DND-41 (cell line): ENCODE results near the gene MSI2.

ENCODE experiments used
- ATAC-seq: fragments of 200-7000 bp; cut with Tn5 transposase; 3 replicates; pipeline ENCODE4 v1.9.1; 2021; ENCODE audit warnings: low read depth; ENCODE audit not compliant: insufficient read depth
- DNase-seq: peaks from one replicate; pipeline ENCODE4 v3.0.0-alpha.2; 2020
- H2AFZ ChIP-seq: 2 replicates; pipeline ENCODE4 v1.6.0; 2012; ENCODE audit warnings: low read depth, low read length
- H3K27ac ChIP-seq: 2 replicates; pipeline ENCODE4 v1.5.1; 2012; ENCODE audit warnings: low read length, inconsistent platforms
- H3K27me3 ChIP-seq: fragments of 200-600 bp; sonication (generic); 2 replicates; pipeline ENCODE4 v1.6.0; 2012; ENCODE audit warnings: low read length, mild to moderate bottlenecking, inconsistent platforms; ENCODE audit not compliant: insufficient read depth, poor library complexity
- H3K36me3 ChIP-seq: 2 replicates; pipeline ENCODE4 v1.5.1; 2012; ENCODE audit warnings: low read length, inconsistent platforms; ENCODE audit not compliant: insufficient read depth
- H3K4me1 ChIP-seq: 2 replicates; pipeline ENCODE4 v1.5.1; 2012; ENCODE audit warnings: mild to moderate bottlenecking, low read length; ENCODE audit not compliant: insufficient read depth
- H3K4me2 ChIP-seq: 2 replicates; pipeline ENCODE4 v1.6.0; 2012; ENCODE audit warnings: mild to moderate bottlenecking, moderate library complexity, low read length, inconsistent platforms; ENCODE audit not compliant: insufficient read depth
- H3K4me3 ChIP-seq, 2 experiments: fragments of 200-600 bp in 1 of 2; shearing (Covaris generic) in 1 of 2; 2 replicates each; pipeline ENCODE4 v1.5.1; 2012 to 2016; ENCODE audit warnings: inconsistent platforms in 2 of 2, low read length in 2 of 2, mild to moderate bottlenecking in 2 of 2, low read depth in 1 of 2, moderate library complexity in 1 of 2
- H3K79me2 ChIP-seq: 2 replicates; pipeline ENCODE4 v1.6.0; 2012; ENCODE audit warnings: low read length, inconsistent platforms; ENCODE audit not compliant: insufficient read depth
- H3K9ac ChIP-seq: 2 replicates; pipeline ENCODE4 v1.6.0; 2012; ENCODE audit warnings: low read depth, mild to moderate bottlenecking, inconsistent platforms, low read length, moderate library complexity
- H3K9me3 ChIP-seq: 2 replicates; pipeline ENCODE4 v1.5.1; 2012; ENCODE audit warnings: low read length, moderate library complexity, mild to moderate bottlenecking, inconsistent platforms; ENCODE audit not compliant: insufficient read depth, severe bottlenecking
- H4K20me1 ChIP-seq: 2 replicates; pipeline ENCODE4 v1.6.0; 2012; ENCODE audit warnings: low read length; ENCODE audit not compliant: insufficient read depth
- EZH2 ChIP-seq: IDR thresholded peaks from 3 replicates; pipeline ENCODE4 v1.6.1; 2012; ENCODE audit warnings: borderline replicate concordance, low read depth, mild to moderate bottlenecking, moderate library complexity, low read length, inconsistent platforms; ENCODE audit not compliant: severe bottlenecking
- TF ChIP-seq, protein P1 (sequence below): IDR thresholded peaks from 2 replicates; pipeline ENCODE4 v1.5.1; 2012; ENCODE audit warnings: borderline replicate concordance, low read length, moderate library complexity, mild to moderate bottlenecking; ENCODE audit not compliant: poor library complexity, severe bottlenecking; ENCODE audit errors: extremely low read depth

MSI2 gene

DNA sequence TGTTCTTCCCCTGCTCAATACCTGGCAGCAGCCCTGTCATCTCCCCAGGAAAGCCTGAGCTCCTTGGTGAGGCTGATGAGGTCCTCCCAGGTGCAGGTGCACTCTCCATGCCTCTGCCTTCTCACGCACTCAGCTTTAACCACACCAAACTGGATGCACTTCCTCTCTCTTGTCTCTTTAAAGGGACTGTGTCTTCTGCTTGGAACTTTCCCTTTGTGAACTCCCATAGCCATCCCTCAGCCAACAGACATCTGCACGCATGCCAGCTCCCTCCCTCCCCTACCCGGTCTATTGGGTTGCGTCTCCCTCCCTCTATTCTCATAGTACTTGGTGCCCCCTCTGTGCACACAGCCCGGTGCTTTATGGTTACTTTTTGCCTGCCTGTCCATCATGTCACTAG, 231.2 kb downstream of the MSI2 start:
- H3K4me3 ChIP-seq = peak overlapping the region in 1 of 2 experiments; percentile 40; a peak in 2 of 4 replicates
- peak overlapping the region; percentile 91 for H3K27ac ChIP-seq
- H4K20me1 ChIP-seq = no peaks in the 10 kb centered on the region
- no peaks in the 10 kb centered on the region for H3K27me3 ChIP-seq
- TF ChIP-seq, protein P1, sequence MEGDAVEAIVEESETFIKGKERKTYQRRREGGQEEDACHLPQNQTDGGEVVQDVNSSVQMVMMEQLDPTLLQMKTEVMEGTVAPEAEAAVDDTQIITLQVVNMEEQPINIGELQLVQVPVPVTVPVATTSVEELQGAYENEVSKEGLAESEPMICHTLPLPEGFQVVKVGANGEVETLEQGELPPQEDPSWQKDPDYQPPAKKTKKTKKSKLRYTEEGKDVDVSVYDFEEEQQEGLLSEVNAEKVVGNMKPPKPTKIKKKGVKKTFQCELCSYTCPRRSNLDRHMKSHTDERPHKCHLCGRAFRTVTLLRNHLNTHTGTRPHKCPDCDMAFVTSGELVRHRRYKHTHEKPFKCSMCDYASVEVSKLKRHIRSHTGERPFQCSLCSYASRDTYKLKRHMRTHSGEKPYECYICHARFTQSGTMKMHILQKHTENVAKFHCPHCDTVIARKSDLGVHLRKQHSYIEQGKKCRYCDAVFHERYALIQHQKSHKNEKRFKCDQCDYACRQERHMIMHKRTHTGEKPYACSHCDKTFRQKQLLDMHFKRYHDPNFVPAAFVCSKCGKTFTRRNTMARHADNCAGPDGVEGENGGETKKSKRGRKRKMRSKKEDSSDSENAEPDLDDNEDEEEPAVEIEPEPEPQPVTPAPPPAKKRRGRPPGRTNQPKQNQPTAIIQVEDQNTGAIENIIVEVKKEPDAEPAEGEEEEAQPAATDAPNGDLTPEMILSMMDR = no peak
- no peak for TF ChIP-seq EZH2
- peaks cover 100% of the 10 kb centered on the region for H3K4me1 ChIP-seq
- H3K9ac ChIP-seq = peak overlapping the region; percentile 49
- ATAC-seq (peak; percentile 84), DNase-seq (peak; percentile 83)
- peaks cover 100% of the 10 kb centered on the region for H3K79me2 ChIP-seq
- no peaks in the 10 kb centered on the region for H3K9me3 ChIP-seq
- H3K4me2 ChIP-seq = peak overlapping the region; percentile 53
- peaks cover 73% of the 10 kb centered on the region for H3K36me3 ChIP-seq
- H2AFZ ChIP-seq = no peak overlapping the region

DNA sequence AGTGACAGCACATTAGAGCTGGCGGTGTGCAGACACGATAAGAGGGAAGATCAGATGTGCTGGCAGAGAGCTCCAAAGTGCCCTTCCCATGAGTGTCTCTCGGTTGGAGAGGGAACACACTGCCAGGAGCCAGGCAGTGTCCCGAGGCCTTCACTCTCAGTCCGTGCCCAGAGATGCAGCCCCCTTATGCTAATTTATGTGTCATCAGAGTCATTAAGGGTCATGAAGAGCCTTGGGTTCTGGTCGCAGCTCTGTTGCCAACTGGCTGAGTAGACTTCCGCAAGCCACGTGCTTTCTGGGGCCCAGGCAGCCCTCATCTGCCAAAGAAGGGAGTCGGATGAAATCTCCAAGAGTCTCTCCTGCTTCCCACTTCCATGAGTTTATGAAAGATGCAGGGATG, 232.5 kb downstream of the MSI2 start:
- peaks cover 100% of the 10 kb centered on the region for H3K4me1 ChIP-seq
- no peak for DNase-seq

DNA sequence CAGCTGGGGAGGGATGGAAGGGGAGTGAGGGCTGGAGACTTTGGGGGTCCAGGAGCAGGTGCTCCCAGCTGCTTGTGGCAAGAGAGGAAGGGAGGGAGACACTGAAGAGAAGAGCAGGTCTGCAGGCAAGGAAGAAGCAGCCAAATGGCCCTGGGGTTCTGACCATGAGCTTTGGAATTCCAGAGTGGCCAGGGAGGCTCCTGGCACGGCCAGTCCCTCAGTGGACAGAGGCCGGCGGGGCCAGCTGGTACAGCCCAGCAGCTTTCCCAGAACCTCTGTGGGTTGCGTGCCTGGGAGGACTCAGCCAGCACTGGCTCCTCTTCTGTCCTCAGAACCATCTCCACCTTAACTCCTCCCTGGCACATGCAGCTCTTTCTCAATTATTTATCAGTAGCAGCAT, 233.0 kb downstream of the MSI2 start:
- Histone ChIP-seq H3K4me1 (peaks cover 100% of the 10 kb centered on the region), H3K36me3 (peaks cover 79% of the 10 kb centered on the region), H4K20me1 (0 out of 2 replicates have a peak, but pooled peaks cover 3% of the 10 kb centered on the region), H2AFZ (no peak overlapping the region), H3K27me3 (no peaks in the 10 kb centered on the region), H3K9me3 (no peaks in the 10 kb centered on the region), H3K79me2 (peaks cover 100% of the 10 kb centered on the region), H3K27ac (peak overlapping the region; percentile 91), H3K4me2 (peak overlapping the region; percentile 6; the same call in 1 of the 2 replicates), H3K4me3 (no peak overlapping the region), H3K9ac (peak overlapping the region; percentile 20)
- ATAC-seq (no peak), DNase-seq (no peak)
- TF ChIP-seq, protein P1 = no peak
- TF ChIP-seq EZH2 = no peak

More for the DNA sequence above, 232.5 kb downstream of the MSI2 start:
- Histone ChIP-seq H3K9ac (peak overlapping the region; percentile 20), H3K36me3 (peaks cover 78% of the 10 kb centered on the region), H3K79me2 (peaks cover 100% of the 10 kb centered on the region), H3K9me3 (no peaks in the 10 kb centered on the region), H4K20me1 (0 out of 2 replicates have a peak, but pooled peaks cover 3% of the 10 kb centered on the region), H3K27ac (peak overlapping the region; percentile 91), H2AFZ (no peak overlapping the region), H3K4me3 (no peak overlapping the region), H3K27me3 (no peaks in the 10 kb centered on the region), H3K4me2 (peak overlapping the region; percentile 6; the same call in 1 of the 2 replicates)
- TF ChIP-seq, protein P1 = no peak
- no peak for TF ChIP-seq EZH2
- no peak for ATAC-seq
